Adipocyte (in vitro differentiated cells): ENCODE results near the gene CD36.
"Not testable (repeated sequence)": the region's sequence is repeated elsewhere in the genome, so short reads cannot be mapped to it uniquely, and the experiment has no call there.

Experiments
- DNase-seq: peaks from one replicate; pipeline ENCODE4 v3.0.0-alpha.2; 2015; ENCODE audit warnings: low read depth
- H3K27me3 ChIP-seq: replicated peaks from 2 replicates; pipeline ENCODE4 v1.7.0; 2013; ENCODE audit warnings: mild to moderate bottlenecking, low read length, moderate library complexity; ENCODE audit not compliant: control insufficient read depth, insufficient read depth
- H3K36me3 ChIP-seq: 2 replicates; pipeline ENCODE4 v1.7.0; 2013; ENCODE audit warnings: low read length, mild to moderate bottlenecking, moderate library complexity; ENCODE audit not compliant: control insufficient read depth, insufficient read depth, severe bottlenecking
- H3K4me1 ChIP-seq: 2 replicates; pipeline ENCODE4 v1.7.0; 2013; ENCODE audit warnings: mild to moderate bottlenecking, low read length, moderate library complexity; ENCODE audit not compliant: control insufficient read depth, insufficient read depth
- H3K4me3 ChIP-seq: 2 replicates; pipeline ENCODE4 v1.7.0; 2013; ENCODE audit warnings: mild to moderate bottlenecking, low read length, moderate library complexity
- H3K9ac ChIP-seq: 2 replicates; pipeline ENCODE4 v1.7.0; 2013; ENCODE audit warnings: mild to moderate bottlenecking, low read length, moderate library complexity
- H3K9me3 ChIP-seq: 2 replicates; pipeline ENCODE4 v1.7.0; 2013; ENCODE audit warnings: mild to moderate bottlenecking, low read length, moderate library complexity; ENCODE audit not compliant: control insufficient read depth

CD36 gene

DNA sequence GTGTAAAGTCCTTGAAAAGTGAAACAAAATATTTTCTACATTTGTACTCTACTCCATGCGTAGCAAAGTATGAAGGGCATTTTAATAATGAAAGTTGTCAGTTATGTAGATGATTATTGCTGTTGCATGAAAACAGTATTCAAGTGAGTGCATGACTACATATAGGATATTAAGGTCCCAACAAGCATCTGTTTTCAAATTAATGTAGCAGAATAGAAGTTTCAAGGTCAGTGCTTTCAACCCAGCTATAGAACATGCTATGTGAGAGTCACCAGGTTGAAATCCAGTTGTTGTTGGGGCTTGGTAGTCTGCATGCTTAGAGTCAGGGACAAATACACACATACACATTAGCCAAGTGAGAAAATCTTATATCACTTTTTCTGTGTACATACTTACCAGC lies 14.8 kb downstream of the CD36 start:
- no peak for DNase-seq
- Histone ChIP-seq H3K9ac (no peak overlapping the region), H3K4me3 (no peak overlapping the region), H3K36me3 (peaks cover 91% of the 10 kb centered on the region), H3K9me3 (no peaks in the 10 kb centered on the region), H3K4me1 (peaks cover 28% of the 10 kb centered on the region), H3K27me3 (no peaks in the 10 kb centered on the region)

DNA sequence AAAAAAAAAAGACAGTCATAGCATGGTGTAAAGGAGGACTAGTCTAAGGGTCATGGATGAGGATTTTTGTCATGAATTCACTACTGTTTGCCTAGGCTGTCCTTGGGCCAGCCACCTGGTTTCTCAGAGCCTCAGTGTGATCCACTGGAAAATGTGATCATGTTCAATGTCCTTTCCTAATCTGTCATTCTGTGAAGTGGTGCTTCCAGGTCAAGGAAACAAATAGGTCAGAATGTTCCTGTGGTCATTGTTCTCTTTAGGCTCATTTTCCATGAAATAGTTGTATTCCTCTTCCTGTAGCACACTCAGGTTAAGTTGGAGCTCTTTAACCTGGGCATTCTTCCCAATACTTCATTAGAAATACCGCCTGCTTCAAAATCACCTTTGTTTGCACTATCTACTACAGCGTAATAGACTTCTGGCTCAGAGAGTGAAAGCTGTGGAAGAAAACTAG lies 16.5 kb downstream of the CD36 start:
- Histone ChIP-seq H3K4me1 (peaks cover 38% of the 10 kb centered on the region), H3K27me3 (no peaks in the 10 kb centered on the region), H3K4me3 (no peak overlapping the region), H3K36me3 (peaks cover 84% of the 10 kb centered on the region), H3K9ac (peak overlapping the region; percentile 23), H3K9me3 (no peaks in the 10 kb centered on the region)
- no peak for DNase-seq

DNA sequence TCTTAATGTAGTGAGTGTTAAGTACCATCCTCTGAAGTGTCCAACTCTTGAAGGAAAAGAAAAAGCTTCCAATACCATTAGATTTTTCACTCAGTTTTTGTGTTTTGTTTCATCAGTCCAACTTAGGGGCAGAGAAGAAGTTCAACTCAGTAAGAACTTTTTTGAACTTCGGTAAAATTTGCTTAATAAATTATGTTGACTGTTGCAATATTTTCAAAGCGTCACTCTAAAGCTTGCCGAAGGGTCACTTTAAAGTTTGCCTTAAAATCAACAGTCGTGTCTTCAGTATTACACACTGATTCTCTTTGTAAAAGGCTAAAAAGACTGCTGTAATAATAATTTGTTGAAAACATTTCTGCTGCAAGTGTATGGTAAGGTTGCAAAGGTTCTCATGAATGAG lies 17.6 kb downstream of the CD36 start:
- no peaks in the 10 kb centered on the region for H3K27me3 ChIP-seq

DNA sequence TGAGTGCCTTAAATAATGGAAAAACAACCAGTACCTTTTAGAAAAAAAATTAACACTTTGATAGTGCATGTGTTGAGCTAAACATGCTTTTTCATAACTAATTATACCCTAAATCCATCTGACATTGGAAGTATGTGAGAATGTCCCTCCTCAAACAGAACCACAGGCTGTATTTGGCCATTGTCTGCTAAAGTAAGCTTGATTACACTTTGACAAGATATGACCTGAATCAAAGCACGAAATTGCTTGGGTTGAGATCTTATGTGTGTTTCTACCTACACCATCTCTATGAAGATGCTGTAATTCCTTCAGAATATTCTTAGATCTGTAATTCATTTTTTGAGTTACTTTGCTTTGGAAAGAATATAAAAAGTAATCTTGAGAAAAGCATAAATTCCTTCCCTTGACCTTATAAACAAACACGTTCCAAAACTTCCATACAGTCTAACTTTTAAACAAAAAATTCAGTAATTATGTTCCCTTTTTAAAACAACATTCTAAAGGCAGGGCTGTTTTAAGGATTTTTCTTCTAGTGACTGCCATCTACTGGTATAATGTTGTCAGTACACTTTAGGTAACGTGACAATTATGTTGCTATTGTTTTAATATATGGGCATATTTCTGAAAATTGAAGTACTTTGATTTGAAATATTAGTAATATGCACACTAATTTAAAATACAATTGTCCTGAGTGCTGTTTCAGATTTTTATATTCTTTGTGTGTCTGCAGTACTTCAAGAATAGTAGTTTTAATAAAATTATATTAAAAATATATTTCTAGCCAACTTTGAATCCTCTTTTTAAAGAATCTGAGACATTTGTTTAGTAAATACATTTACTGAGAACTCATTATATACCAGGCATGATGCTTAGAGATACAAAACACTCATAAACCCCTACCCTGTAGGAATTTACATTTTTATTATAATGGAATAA lies 20.9 kb downstream of the CD36 start:
- Histone ChIP-seq H3K9ac (peak overlapping the region; percentile 79), H3K36me3 (peaks cover 88% of the 10 kb centered on the region), H3K9me3 (no peaks in the 10 kb centered on the region), H3K4me3 (no peak overlapping the region), H3K4me1 (peaks cover 36% of the 10 kb centered on the region), H3K27me3 (no peaks in the 10 kb centered on the region)
- DNase-seq = peak; percentile 80

More for the DNA sequence above, 17.6 kb downstream of the CD36 start:
- H3K9ac ChIP-seq = no peak overlapping the region
- H3K36me3 ChIP-seq = peaks cover 83% of the 10 kb centered on the region
- DNase-seq = no peak
- no peaks in the 10 kb centered on the region for H3K9me3 ChIP-seq
- peaks cover 38% of the 10 kb centered on the region for H3K4me1 ChIP-seq
- H3K4me3 ChIP-seq = no peak overlapping the region

DNA sequence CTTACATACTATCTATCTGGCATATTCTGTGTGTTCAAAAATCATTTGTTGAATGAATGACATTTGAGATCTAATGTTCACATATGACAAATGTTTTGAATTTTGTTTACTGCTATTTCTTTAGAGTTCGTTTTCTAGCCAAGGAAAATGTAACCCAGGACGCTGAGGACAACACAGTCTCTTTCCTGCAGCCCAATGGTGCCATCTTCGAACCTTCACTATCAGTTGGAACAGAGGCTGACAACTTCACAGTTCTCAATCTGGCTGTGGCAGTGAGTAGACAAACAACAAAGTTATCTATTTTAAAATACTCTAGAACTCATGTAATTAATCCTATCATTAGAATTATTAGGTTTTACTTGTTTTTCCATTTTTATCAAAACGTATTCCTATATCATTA lies 22.5 kb downstream of the CD36 start:
- Histone ChIP-seq H3K9me3 (no peaks in the 10 kb centered on the region), H3K9ac (peak overlapping the region; percentile 79), H3K27me3 (no peaks in the 10 kb centered on the region), H3K4me3 (no peak overlapping the region), H3K4me1 (peaks cover 24% of the 10 kb centered on the region), H3K36me3 (peaks cover 90% of the 10 kb centered on the region)
- no peak for DNase-seq

DNA sequence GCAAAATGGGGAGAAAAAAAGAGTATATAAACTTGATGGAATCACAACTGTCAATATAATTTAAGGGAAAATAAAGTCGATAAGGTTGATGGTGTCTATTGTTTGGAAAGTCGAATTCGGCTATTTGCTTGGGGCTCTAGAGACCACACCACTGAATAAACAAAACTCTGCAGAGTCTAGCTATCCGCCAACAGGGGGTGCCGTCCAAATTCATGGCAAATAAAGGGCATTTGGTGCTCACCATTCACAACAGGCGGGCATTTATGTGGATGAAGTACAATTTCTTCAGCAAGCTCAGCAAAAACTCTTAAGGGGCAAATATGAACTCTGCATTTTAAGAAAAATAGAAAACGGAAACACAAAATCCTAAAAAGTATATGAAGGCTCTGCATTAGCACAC lies 23.3 kb downstream of the CD36 start:
- peaks cover 20% of the 10 kb centered on the region for H3K4me1 ChIP-seq
- DNase-seq = no peak
- H3K9me3 ChIP-seq = no peaks in the 10 kb centered on the region
- no peak overlapping the region for H3K4me3 ChIP-seq
- no peak overlapping the region for H3K9ac ChIP-seq
- H3K36me3 ChIP-seq = peaks cover 89% of the 10 kb centered on the region
- H3K27me3 ChIP-seq = no peaks in the 10 kb centered on the region

DNA sequence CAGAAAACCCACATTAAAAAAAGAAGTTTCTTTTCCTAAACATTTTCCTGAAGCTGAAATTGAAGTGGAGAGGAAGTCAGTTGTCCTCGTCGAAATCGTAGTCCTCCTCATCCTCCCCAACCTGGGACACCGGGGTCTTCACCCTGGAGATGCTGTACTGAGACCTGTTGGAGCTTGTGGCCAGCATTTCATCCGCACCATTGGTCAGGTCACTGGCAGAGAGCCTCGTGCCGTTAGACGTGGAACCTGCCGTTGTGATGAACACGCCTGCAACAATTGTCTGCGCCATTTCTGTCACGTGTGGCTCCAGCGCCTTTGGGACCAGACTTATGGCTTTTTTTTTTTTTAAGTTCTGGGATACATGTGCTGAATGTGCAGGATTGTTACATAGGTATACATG lies 23.8 kb downstream of the CD36 start:
- H3K27me3 ChIP-seq = no peaks in the 10 kb centered on the region
- peaks cover 89% of the 10 kb centered on the region for H3K36me3 ChIP-seq
- H3K4me1 ChIP-seq = peaks cover 16% of the 10 kb centered on the region
- H3K4me3 ChIP-seq = no peak overlapping the region
- no peak overlapping the region for H3K9ac ChIP-seq
- DNase-seq = no peak
- no peaks in the 10 kb centered on the region for H3K9me3 ChIP-seq

DNA sequence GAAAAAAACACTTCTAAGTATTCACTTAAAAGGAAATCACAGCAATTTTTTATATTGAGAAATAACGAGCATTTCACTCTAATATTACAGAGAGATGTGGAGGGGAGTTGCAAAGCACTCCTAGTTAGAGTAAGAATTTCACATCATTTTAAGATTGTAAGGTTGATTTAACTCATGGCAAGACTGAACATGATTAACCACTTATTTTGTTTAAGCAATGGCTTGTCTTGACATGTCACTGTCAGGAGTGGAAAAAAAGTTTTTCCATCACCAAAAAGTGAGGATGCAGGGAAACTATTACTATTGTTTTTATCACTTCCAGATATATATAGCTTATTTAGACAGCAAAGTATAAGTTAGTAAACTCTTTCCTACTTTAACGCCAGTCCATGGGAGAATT lies 27.1 kb downstream of the CD36 start:
- H3K27me3 ChIP-seq = no peaks in the 10 kb centered on the region
- H3K4me3 ChIP-seq = no peak overlapping the region
- no peak overlapping the region for H3K9ac ChIP-seq

DNA sequence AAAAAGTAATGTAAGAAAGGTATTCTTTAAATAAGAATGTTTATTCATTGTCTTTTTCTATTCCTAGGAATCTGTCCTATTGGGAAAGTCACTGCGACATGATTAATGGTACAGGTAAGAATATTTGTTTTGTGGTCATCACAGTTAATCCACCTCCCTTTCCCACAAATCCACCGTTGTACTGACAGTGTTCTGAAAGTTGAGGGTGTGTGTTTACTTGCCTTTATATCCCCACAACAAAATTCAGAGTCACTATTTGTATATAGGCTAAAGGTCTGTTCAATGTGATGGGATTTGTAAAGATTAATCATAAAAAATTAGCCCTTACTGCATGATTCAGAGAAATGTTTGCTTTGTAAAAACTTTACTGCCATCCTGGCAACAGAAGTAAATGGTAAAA lies 27.9 kb downstream of the CD36 start:
- Histone ChIP-seq H3K36me3 (peaks cover 100% of the 10 kb centered on the region), H3K9ac (no peak overlapping the region), H3K9me3 (no peaks in the 10 kb centered on the region), H3K4me1 (peaks cover 5% of the 10 kb centered on the region), H3K27me3 (no peaks in the 10 kb centered on the region), H3K4me3 (no peak overlapping the region)
- no peak for DNase-seq

More for the DNA sequence above, 27.1 kb downstream of the CD36 start:
- peaks cover 100% of the 10 kb centered on the region for H3K36me3 ChIP-seq
- H3K4me1 ChIP-seq = peaks cover 5% of the 10 kb centered on the region
- H3K9me3 ChIP-seq = no peaks in the 10 kb centered on the region
- DNase-seq = no peak

DNA sequence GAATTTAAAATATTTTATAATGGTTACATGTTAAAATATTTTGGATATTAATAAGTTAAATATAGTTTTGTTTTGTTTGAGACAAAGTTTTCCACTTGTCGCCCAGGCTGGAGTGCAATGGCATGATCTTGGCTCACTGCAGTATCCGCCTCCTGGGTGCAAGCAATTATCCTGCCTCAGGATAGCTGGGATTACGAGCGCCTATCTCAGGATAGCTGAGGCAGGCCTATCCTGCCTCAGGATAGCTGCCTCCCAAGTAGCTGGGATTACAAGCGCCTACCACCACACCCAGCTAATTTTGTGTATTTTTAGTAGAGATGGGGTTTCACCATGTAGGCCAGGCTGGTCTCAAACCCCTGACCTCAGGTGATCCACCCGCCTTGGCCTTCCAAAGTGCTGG lies 30.9 kb downstream of the CD36 start:
- H3K9me3 ChIP-seq, H3K4me3 ChIP-seq, DNase-seq, H3K9ac ChIP-seq, H3K27me3 ChIP-seq, H3K4me1 ChIP-seq: not testable (repeated sequence)
- H3K36me3 ChIP-seq = peaks cover 92% of the 10 kb centered on the region

DNA sequence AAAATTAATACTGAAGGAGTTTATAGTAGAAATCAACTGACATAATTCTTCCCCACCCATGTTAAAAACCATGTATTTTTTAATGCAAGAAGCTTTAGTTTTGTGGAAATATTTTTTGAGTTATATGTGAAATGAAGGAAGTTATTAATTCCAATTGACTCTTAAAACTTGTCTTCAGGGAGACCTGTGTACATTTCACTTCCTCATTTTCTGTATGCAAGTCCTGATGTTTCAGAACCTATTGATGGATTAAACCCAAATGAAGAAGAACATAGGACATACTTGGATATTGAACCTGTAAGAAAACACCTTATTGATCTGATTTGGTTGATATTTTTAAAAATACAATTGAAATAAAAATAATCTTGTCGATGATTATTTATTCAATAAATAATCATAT lies 33.3 kb downstream of the CD36 start:
- H3K4me3 ChIP-seq = no peak overlapping the region
- no peaks in the 10 kb centered on the region for H3K9me3 ChIP-seq
- no peaks in the 10 kb centered on the region for H3K27me3 ChIP-seq
- H3K36me3 ChIP-seq = peaks cover 92% of the 10 kb centered on the region
- DNase-seq = no peak
- H3K9ac ChIP-seq = no peak overlapping the region
- no peaks in the 10 kb centered on the region for H3K4me1 ChIP-seq
